ENCODE data around the gene DGUOK. TPM values are rescaled to one million over a fixed set of nuclear protein-coding genes. Genes with fewer than 3 reads are reported as not detected.

The DGUOK gene
- total and polyA plus RNA-seq, 4 donors = 28.9 to 103 (median 73.9) TPM

GRCh38 chr2:73910873-73911547 lies 15.7 kb upstream of the DGUOK start:
- Histone ChIP-seq H3K4me1 (ENCODE audit: control insufficient read depth in 5 of 5, insufficient read depth in 5 of 5, low read length in 5 of 5) (no peaks in the 10 kb centered on the region), H3K36me3 (ENCODE audit: control insufficient read depth in 4 of 4, insufficient read depth in 4 of 4, low read length in 4 of 4) (peaks cover 0 to 2% (median 0%) of the 10 kb centered on the region in 4 donors), H3K27me3 (ENCODE audit: control insufficient read depth in 3 of 3, insufficient read depth in 3 of 3, low read length in 2 of 3) (no peaks in the 10 kb centered on the region), H3K9me3 (ENCODE audit: control insufficient read depth in 4 of 4, insufficient read depth in 3 of 4, low read length in 3 of 4) (no peaks in the 10 kb centered on the region), H3K27ac (ENCODE audit: low read depth in 1 of 2, low read length in 1 of 2) (no peak overlapping the region), H3K9ac (ENCODE audit: insufficient read depth in 1 of 2, low read length in 2 of 2) (no peak overlapping the region), H3K4me3 (no peak overlapping the region)
- TF ChIP-seq CTCF (IDR thresholded peaks at IDR 0.05; ENCODE audit: control extremely low read depth, extremely low read depth) = no peak
- 81 to 85% methylated on average over 6 of the region's 6 CpGs for WGBS, 2 donors
- no peak for ATAC-seq (ENCODE audit: insufficient read depth, low FRiP score)
- no peak for DNase-seq

- ATAC-seq (ENCODE audit: insufficient read depth, low FRiP score) (no peak), DNase-seq (no peak)
- 79 to 85% methylated on average over 8 of the region's 8 CpGs for WGBS, 2 donors
- Histone ChIP-seq H3K36me3 (ENCODE audit: control insufficient read depth in 4 of 4, insufficient read depth in 4 of 4, low read length in 4 of 4) (peaks cover 0 to 2% (median 0%) of the 10 kb centered on the region in 4 donors), H3K4me3 (no peak overlapping the region), H3K9me3 (ENCODE audit: control insufficient read depth in 4 of 4, insufficient read depth in 3 of 4, low read length in 3 of 4) (no peaks in the 10 kb centered on the region), H3K27ac (ENCODE audit: low read depth in 1 of 2, low read length in 1 of 2) (no peak overlapping the region), H3K9ac (ENCODE audit: insufficient read depth in 1 of 2, low read length in 2 of 2) (no peak overlapping the region), H3K4me1 (ENCODE audit: control insufficient read depth in 5 of 5, insufficient read depth in 5 of 5, low read length in 5 of 5) (no peaks in the 10 kb centered on the region), H3K27me3 (ENCODE audit: control insufficient read depth in 3 of 3, insufficient read depth in 3 of 3, low read length in 2 of 3) (no peaks in the 10 kb centered on the region)
- no peak for TF ChIP-seq CTCF (IDR thresholded peaks at IDR 0.05; ENCODE audit: control extremely low read depth, extremely low read depth)
These were observed 15.0 kb upstream of the DGUOK start for GRCh38 chr2:73911548-73912208.

- no peak for DNase-seq
- TF ChIP-seq CTCF (IDR thresholded peaks at IDR 0.05; ENCODE audit: control extremely low read depth, extremely low read depth) = no peak
- Histone ChIP-seq H3K4me1 (ENCODE audit: control insufficient read depth in 5 of 5, insufficient read depth in 5 of 5, low read length in 5 of 5) (no peaks in the 10 kb centered on the region), H3K27ac (ENCODE audit: low read depth in 1 of 2, low read length in 1 of 2) (no peak overlapping the region), H3K9me3 (ENCODE audit: control insufficient read depth in 4 of 4, insufficient read depth in 3 of 4, low read length in 3 of 4) (no peaks in the 10 kb centered on the region), H3K27me3 (ENCODE audit: control insufficient read depth in 3 of 3, insufficient read depth in 3 of 3, low read length in 2 of 3) (no peaks in the 10 kb centered on the region), H3K36me3 (ENCODE audit: control insufficient read depth in 4 of 4, insufficient read depth in 4 of 4, low read length in 4 of 4) (peaks cover 0 to 2% (median 0%) of the 10 kb centered on the region in 4 donors), H3K9ac (ENCODE audit: insufficient read depth in 1 of 2, low read length in 2 of 2) (no peak overlapping the region), H3K4me3 (no peak overlapping the region)
- 93 to 97% methylated on average over 8 of the region's 8 CpGs for WGBS, 2 donors
- ATAC-seq (ENCODE audit: insufficient read depth, low FRiP score) = no peak
These were observed 13.1 kb upstream of the DGUOK start for GRCh38 chr2:73913414-73914054.
